BLaER1 (cell line): ENCODE data around the gene EGLN1.
A peak's percentile ranks its signal among the peaks of the same experiment; 100 is the strongest.
"Not testable (repeated sequence)": the region's sequence is repeated elsewhere in the genome, so short reads cannot be mapped to it uniquely, and the experiment has no call there.

Experiments
- H3K27ac ChIP-seq: shearing (Covaris generic); formaldehyde crosslinking; 2 replicates; pipeline ENCODE4 v1.8.1; 2022
- H3K27me3 ChIP-seq: shearing (Covaris generic); formaldehyde crosslinking; 2 replicates; pipeline ENCODE4 v1.8.1; 2022
- H3K36me3 ChIP-seq: shearing (Covaris generic); formaldehyde crosslinking; 2 replicates; pipeline ENCODE4 v1.8.1; 2022
- H3K4me1 ChIP-seq: shearing (Covaris generic); formaldehyde crosslinking; 2 replicates; pipeline ENCODE4 v1.8.1; 2022
- H3K4me2 ChIP-seq: shearing (Covaris generic); formaldehyde crosslinking; 2 replicates; pipeline ENCODE4 v1.8.1; 2022
- H3K4me3 ChIP-seq: shearing (Covaris generic); formaldehyde crosslinking; 2 replicates; pipeline ENCODE4 v1.8.1; 2022
- H3K9ac ChIP-seq: shearing (Covaris generic); formaldehyde crosslinking; 2 replicates; pipeline ENCODE4 v1.8.1; 2022
- H3K9me3 ChIP-seq: shearing (Covaris generic); formaldehyde crosslinking; 2 replicates; pipeline ENCODE4 v1.8.1; 2022
- H4K20me1 ChIP-seq: shearing (Covaris generic); formaldehyde crosslinking; 2 replicates; pipeline ENCODE4 v1.8.1; 2022
- Cebpa-rat ChIP-seq: shearing (Covaris generic); IDR thresholded peaks from 2 replicates; pipeline ENCODE4 v1.8.1; 2022

The EGLN1 gene

GRCh38 chr1:231354330-231355020 is 67.6 kb downstream of the EGLN1 start:
- no peaks in the 10 kb centered on the region for H3K27me3 ChIP-seq
- peaks cover 40% of the 10 kb centered on the region for H3K36me3 ChIP-seq
- H3K4me3 ChIP-seq = no peak overlapping the region
- no peak overlapping the region for H3K27ac ChIP-seq
- no peak for TF ChIP-seq Cebpa-rat
- no peaks in the 10 kb centered on the region for H3K4me1 ChIP-seq
- peaks cover 11% of the 10 kb centered on the region; the same call in 1 of the 2 replicates for H4K20me1 ChIP-seq
- H3K9ac ChIP-seq = no peak overlapping the region
- no peak overlapping the region for H3K4me2 ChIP-seq
- H3K9me3 ChIP-seq = no peaks in the 10 kb centered on the region

- Histone ChIP-seq H4K20me1 (peaks cover 5% of the 10 kb centered on the region; the same call in 1 of the 2 replicates), H3K27me3 (no peaks in the 10 kb centered on the region), H3K36me3 (peaks cover 54% of the 10 kb centered on the region), H3K4me2 (no peak overlapping the region), H3K27ac (no peak overlapping the region), H3K9me3 (no peaks in the 10 kb centered on the region), H3K4me3 (no peak overlapping the region), H3K9ac (no peak overlapping the region), H3K4me1 (no peaks in the 10 kb centered on the region)
- no peak for TF ChIP-seq Cebpa-rat
These were observed 69.0 kb downstream of the EGLN1 start for GRCh38 chr1:231353086-231353485.

GRCh38 chr1:231351816-231352215 is 70.3 kb downstream of the EGLN1 start:
- Histone ChIP-seq H4K20me1 (0 out of 2 replicates have a peak, but pooled peaks cover 5% of the 10 kb centered on the region), H3K9ac (no peak overlapping the region), H3K4me3 (no peak overlapping the region), H3K4me1 (no peaks in the 10 kb centered on the region), H3K27me3 (no peaks in the 10 kb centered on the region), H3K9me3 (no peaks in the 10 kb centered on the region), H3K4me2 (no peak overlapping the region), H3K27ac (no peak overlapping the region), H3K36me3 (peaks cover 65% of the 10 kb centered on the region)
- TF ChIP-seq Cebpa-rat = no peak

- not testable (repeated sequence) for H3K4me2 ChIP-seq, H3K4me1 ChIP-seq, H3K27me3 ChIP-seq, H3K9ac ChIP-seq, H3K27ac ChIP-seq, H3K9me3 ChIP-seq, H3K4me3 ChIP-seq
- 0 out of 2 replicates have a peak, but pooled peaks cover 17% of the 10 kb centered on the region for H4K20me1 ChIP-seq
- peaks cover 79% of the 10 kb centered on the region for H3K36me3 ChIP-seq
These were observed 73.2 kb downstream of the EGLN1 start for GRCh38 chr1:231348856-231349255.

- H3K27ac ChIP-seq = no peak overlapping the region
- peaks cover 83% of the 10 kb centered on the region for H3K36me3 ChIP-seq
- H3K9ac ChIP-seq = no peak overlapping the region
- H3K4me1 ChIP-seq = no peaks in the 10 kb centered on the region
- no peak overlapping the region for H3K4me3 ChIP-seq
- H3K4me2 ChIP-seq = no peak overlapping the region
- no peak for TF ChIP-seq Cebpa-rat
- H3K27me3 ChIP-seq = no peaks in the 10 kb centered on the region
- 0 out of 2 replicates have a peak, but pooled peaks cover 17% of the 10 kb centered on the region for H4K20me1 ChIP-seq
- H3K9me3 ChIP-seq = no peaks in the 10 kb centered on the region
These were observed 73.6 kb downstream of the EGLN1 start for GRCh38 chr1:231348442-231348841.

GRCh38 chr1:231347961-231348360 is 74.1 kb downstream of the EGLN1 start:
- Histone ChIP-seq H3K27me3 (no peaks in the 10 kb centered on the region), H3K4me3 (no peak overlapping the region), H4K20me1 (0 out of 2 replicates have a peak, but pooled peaks cover 17% of the 10 kb centered on the region), H3K4me2 (no peak overlapping the region), H3K9ac (no peak overlapping the region), H3K36me3 (peaks cover 84% of the 10 kb centered on the region), H3K9me3 (no peaks in the 10 kb centered on the region), H3K27ac (no peak overlapping the region), H3K4me1 (no peaks in the 10 kb centered on the region)
- no peak for TF ChIP-seq Cebpa-rat

GRCh38 chr1:231340328-231341013 is 81.6 kb downstream of the EGLN1 start:
- TF ChIP-seq Cebpa-rat = no peak
- no peak overlapping the region for H3K27ac ChIP-seq

GRCh38 chr1:231338270-231339128 is 83.6 kb downstream of the EGLN1 start, which contains the start of gene SPRTN:
SPRTN (plus strand) TSS chr1:231338293; CDS start chr1:231338384, 91 bp downstream.
- H3K36me3 ChIP-seq = peaks cover 29% of the 10 kb centered on the region
- H3K4me1 ChIP-seq = peaks cover 52% of the 10 kb centered on the region
- H3K4me2 ChIP-seq = peak within 1 kb of the TSS; percentile 99
- peaks cover 47% of the 10 kb centered on the region for H4K20me1 ChIP-seq
- peak within 1 kb of the TSS; percentile 92 for H3K9ac ChIP-seq
- peak within 1 kb of the TSS; percentile 91 for H3K27ac ChIP-seq
- no peaks in the 10 kb centered on the region for H3K9me3 ChIP-seq
- H3K27me3 ChIP-seq = no peaks in the 10 kb centered on the region
- H3K4me3 ChIP-seq = peak within 1 kb of the TSS; percentile 97
- TF ChIP-seq Cebpa-rat = no peak

More at GRCh38 chr1:231340328-231341013, 81.6 kb downstream of the EGLN1 start:
- Histone ChIP-seq H3K36me3 (peaks cover 38% of the 10 kb centered on the region), H3K4me3 (no peak overlapping the region), H4K20me1 (peaks cover 43% of the 10 kb centered on the region), H3K9me3 (no peaks in the 10 kb centered on the region), H3K4me2 (peak overlapping the region; percentile 94; the same call in 1 of the 2 replicates), H3K4me1 (peaks cover 32% of the 10 kb centered on the region), H3K9ac (no peak overlapping the region), H3K27me3 (no peaks in the 10 kb centered on the region)

GRCh38 chr1:231337472-231338269 is 84.4 kb downstream of the EGLN1 start, which contains the start of gene EXOC8:
EXOC8 (minus strand) TSS chr1:231337852; CDS start chr1:231337745, 107 bp downstream.
- no peaks in the 10 kb centered on the region for H3K9me3 ChIP-seq
- peak within 1 kb of the TSS; percentile 97 for H3K4me3 ChIP-seq
- H3K36me3 ChIP-seq = peaks cover 21% of the 10 kb centered on the region
- H3K27ac ChIP-seq = peak within 1 kb of the TSS; percentile 91
- H3K27me3 ChIP-seq = no peaks in the 10 kb centered on the region
- H3K9ac ChIP-seq = peak within 1 kb of the TSS; percentile 92
- TF ChIP-seq Cebpa-rat = no peak
- H4K20me1 ChIP-seq = peaks cover 55% of the 10 kb centered on the region
- H3K4me2 ChIP-seq = peak within 1 kb of the TSS; percentile 99
- H3K4me1 ChIP-seq = peaks cover 60% of the 10 kb centered on the region
